Adrenal gland (tissue), 12 donors: ENCODE measurements around the gene LMF1. TPM values are rescaled to one million over a fixed set of nuclear protein-coding genes. Genes with fewer than 3 reads are reported as not detected.

ENCODE experiments used
- DNase-seq, 7 donors: peaks; one replicate each; pipeline ENCODE4 v3.0.0-alpha.2; 2019 to 2020
- H3K27ac ChIP-seq, 5 donors: fragments of 200-600 bp; sonication (generic) in 4 of 5; 1 replicate in 3 of 5; 2 replicates in 2 of 5; pipeline versions ENCODE4 v1.5.1 to v1.8.0; 2016 to 2020; ENCODE audit warnings: mild to moderate bottlenecking in 1 of 5
- H3K27me3 ChIP-seq: fragments of 200-600 bp; 2 replicates; pipeline ENCODE4 v1.8.0; 2021
- H3K36me3 ChIP-seq, 2 donors: fragments of 200-600 bp; replicated peaks in 1 of 2; 1 replicate in 1 of 2; 2 replicates in 1 of 2; pipeline versions ENCODE4 v1.5.1 to v1.8.0; 2018 to 2022
- H3K4me1 ChIP-seq, 2 donors: fragments of 200-600 bp; replicated peaks in 1 of 2; 1 replicate in 1 of 2; 2 replicates in 1 of 2; pipeline versions ENCODE4 v1.5.1 to v1.8.0; 2018 to 2021
- H3K4me3 ChIP-seq, 4 donors: fragments of 200-600 bp; sonication (generic) in 3 of 4; one replicate each; pipeline ENCODE4 v1.5.1; 2016 to 2018
- H3K9me3 ChIP-seq, 3 donors: fragments of 200-600 bp; sonication (generic) in 1 of 3; replicated peaks in 1 of 3; 1 replicate in 2 of 3; 2 replicates in 1 of 3; pipeline versions ENCODE4 v1.5.1 to v1.8.0; 2016 to 2021
- POLR2A ChIP-seq, 2 donors: fragments of 450-650 bp; IDR thresholded peaks; one replicate each; pipeline ENCODE4 v1.6.1; 2017; ENCODE audit warnings: antibody characterized with exemption in 2 of 2, mild to moderate bottlenecking in 2 of 2, moderate library complexity in 1 of 2
- WGBS, 4 donors: extraction: QIAGEN DNeasy Blood & Tissue Kit in 2 of 4; methylation state at CpG; one replicate each; pipeline versions ENCODE4 v1.1.5 to v1.1.7; 2013 to 2017; 5-methylcytosine and 5-hydroxymethylcytosine counted together
- intact Hi-C, 2 donors: fragments of 100-400 bp; cut with DNase I; formaldehyde crosslinking; loops; one replicate each; pipeline versions ENCODE4 v1.14.1 to v1.15.0; 2022 to 2023
- polyA plus RNA-seq, 3 donors: library from polyadenylated mRNA; stranded (reverse); fragments of 200-250 nt in 2 of 3; fragments of 350-450 nt in 1 of 3; fragmentation: Illumina TruSeq in 1 of 3; extraction: RNeasy Lipid Tissue Mini Kit (QIAGEN cat#74804) in 1 of 3; gene quantifications; one replicate each; pipeline ENCODE4 v1.2.3, GENCODE V29; 2013 to 2014
- total RNA-seq, 9 donors: library from RNA; depleted of rRNA in 4 of 9; stranded (reverse); fragments of >200 nt in 4 of 9; fragments of 120-200 nt in 1 of 9; fragmentation: NEBNext Ultra II Directional in 1 of 9; extraction: Animal tissue kit (Norgen Biotek cat#: 25700) in 1 of 9; gene quantifications; one replicate each; pipeline versions ENCODE4 v1.1.0 to v1.2.4, GENCODE V29; 2013 to 2023
- TF ChIP-seq, protein P1 (sequence below), 6 experiments: fragments of 450-650 bp in 4 of 6; fragments of 200-600 bp in 2 of 6; sonication (generic) in 1 of 6; IDR thresholded peaks; 1 replicate in 5 of 6; 2 replicates in 1 of 6; pipeline versions ENCODE4 v1.5.1 to v1.8.0; 2016 to 2021; ENCODE audit warnings: antibody characterized with exemption in 6 of 6, mild to moderate bottlenecking in 2 of 6, moderate library complexity in 1 of 6
- donor health status: healthy with polysubstance abuse.
- donor health status: Bipolar disorder and iron deficiency.
- donor health status: DM: yes; HTN: yes; CAD: no.
- donor health status: DM: no; HTN: no; CAD: no.
- donor health status: DM: no; HTN: no; CAD: no.
- donor health status: DM: yes; HTN: yes; CAD: no.

LMF1 gene
- total and polyA plus RNA-seq, 12 donors = 10.5 to 101 (median 36.3) TPM

DNA sequence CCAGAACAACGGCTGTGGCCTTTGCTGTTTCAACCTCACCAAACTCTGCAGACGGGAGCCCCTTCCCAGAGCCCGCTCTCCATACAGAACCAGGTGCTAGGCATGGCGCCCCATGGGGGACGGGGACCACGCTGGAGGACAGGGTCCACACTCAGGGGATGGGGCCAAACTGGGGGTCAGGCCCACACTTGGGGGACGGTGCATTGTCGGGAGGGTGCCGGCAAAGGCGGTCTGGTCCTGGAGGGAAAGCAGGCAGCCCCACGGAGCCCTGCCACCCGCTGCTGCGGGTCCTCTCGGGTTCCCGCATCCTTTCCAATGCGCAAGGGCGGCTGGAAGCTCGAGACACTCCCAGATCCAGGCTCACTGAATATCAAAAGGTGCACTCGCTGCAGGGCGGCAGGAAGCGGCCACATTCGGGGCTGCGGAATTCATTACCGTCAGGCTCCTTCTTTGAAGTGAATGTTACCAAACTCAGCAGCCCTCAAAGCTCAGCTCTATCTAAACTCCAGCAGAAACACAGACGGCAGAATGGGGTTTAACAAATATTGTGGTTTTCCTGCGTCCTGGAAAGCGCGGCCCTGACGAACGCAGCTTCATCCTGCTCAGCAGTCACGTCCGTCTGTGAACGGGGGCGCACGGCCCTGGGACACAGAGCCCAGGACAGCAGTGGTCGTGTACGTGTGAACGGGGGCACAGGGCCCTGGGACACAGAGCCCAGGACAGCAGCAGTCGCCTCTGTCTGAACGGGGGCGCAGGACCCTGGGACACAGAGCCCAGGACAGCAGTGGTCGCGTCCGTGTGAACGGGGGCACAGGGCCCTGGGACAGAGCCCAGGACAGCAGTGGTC lies 41.3 kb downstream of the LMF1 start:
- WGBS, 4 donors = 89 to 94% (median 92%) methylated on average over 28 to 45 of the region's 45 CpGs
- TF ChIP-seq, protein P1, sequence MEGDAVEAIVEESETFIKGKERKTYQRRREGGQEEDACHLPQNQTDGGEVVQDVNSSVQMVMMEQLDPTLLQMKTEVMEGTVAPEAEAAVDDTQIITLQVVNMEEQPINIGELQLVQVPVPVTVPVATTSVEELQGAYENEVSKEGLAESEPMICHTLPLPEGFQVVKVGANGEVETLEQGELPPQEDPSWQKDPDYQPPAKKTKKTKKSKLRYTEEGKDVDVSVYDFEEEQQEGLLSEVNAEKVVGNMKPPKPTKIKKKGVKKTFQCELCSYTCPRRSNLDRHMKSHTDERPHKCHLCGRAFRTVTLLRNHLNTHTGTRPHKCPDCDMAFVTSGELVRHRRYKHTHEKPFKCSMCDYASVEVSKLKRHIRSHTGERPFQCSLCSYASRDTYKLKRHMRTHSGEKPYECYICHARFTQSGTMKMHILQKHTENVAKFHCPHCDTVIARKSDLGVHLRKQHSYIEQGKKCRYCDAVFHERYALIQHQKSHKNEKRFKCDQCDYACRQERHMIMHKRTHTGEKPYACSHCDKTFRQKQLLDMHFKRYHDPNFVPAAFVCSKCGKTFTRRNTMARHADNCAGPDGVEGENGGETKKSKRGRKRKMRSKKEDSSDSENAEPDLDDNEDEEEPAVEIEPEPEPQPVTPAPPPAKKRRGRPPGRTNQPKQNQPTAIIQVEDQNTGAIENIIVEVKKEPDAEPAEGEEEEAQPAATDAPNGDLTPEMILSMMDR (IDR thresholded peaks at IDR 0.05) = no peak
- TF ChIP-seq POLR2A (IDR thresholded peaks at IDR 0.05) = no peak
- intact Hi-C loops = no loop called here

DNA sequence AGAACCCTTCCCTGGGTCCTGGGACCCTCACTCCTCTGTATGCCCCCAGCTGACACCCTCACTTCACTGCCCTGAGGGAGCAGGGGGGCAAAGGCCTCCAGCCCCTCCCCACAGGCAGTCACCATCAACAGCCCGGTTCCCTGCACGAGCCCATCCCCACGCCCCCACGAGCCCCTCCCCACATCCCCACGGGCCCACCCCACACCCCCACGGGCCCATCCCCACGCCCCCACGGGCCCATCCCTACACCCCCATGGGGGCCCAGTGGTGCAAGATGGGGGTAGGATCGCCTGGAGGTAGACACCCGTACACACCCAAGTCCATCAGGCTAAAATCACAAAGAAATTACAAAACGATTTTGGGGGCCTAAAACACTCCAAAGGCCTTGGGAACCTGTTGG lies 42.3 kb downstream of the LMF1 start:
- peaks cover 0 to 8% of the 10 kb centered on the region in 2 donors for H3K36me3 ChIP-seq

More for the DNA sequence above, 41.3 kb downstream of the LMF1 start:
- no peaks in the 10 kb centered on the region for H3K27me3 ChIP-seq
- H3K4me3 ChIP-seq = no peak overlapping the region
- DNase-seq = no peak
- H3K4me1 ChIP-seq = no peaks in the 10 kb centered on the region
- no peaks in the 10 kb centered on the region for H3K9me3 ChIP-seq
- H3K36me3 ChIP-seq = peaks cover 0 to 8% of the 10 kb centered on the region in 2 donors
- no peak overlapping the region for H3K27ac ChIP-seq

DNA sequence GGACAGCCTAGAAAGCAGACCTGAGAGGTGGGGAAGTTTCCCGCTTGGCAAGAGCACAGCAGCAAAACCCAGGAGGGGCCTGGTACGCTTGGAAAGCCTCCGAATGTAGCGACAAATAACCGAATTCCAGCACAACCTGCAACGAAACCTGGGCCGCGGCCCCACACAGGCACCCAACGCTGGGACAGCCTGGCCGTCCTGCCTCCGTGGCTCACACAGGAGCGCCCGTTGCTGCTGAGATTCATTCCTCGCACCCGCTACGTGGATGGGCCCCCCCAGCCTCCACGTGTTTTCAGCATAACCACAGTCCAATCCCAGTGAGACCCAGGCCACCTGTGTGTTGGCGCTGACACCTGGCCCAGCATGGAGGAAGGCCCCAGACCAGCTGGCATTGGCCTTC lies 42.9 kb downstream of the LMF1 start:
- no peak overlapping the region for H3K27ac ChIP-seq
- no peaks in the 10 kb centered on the region for H3K27me3 ChIP-seq
- WGBS, 4 donors = 94 to 96% (median 95%) methylated on average over 16 to 18 of the region's 18 CpGs
- H3K4me3 ChIP-seq = no peak overlapping the region
- no peaks in the 10 kb centered on the region for H3K4me1 ChIP-seq
- H3K36me3 ChIP-seq = peaks cover 0 to 3% of the 10 kb centered on the region in 2 donors
- intact Hi-C loops = no loop called here
- TF ChIP-seq, protein P1 (IDR thresholded peaks at IDR 0.05) = no peak
- no peak for TF ChIP-seq POLR2A (IDR thresholded peaks at IDR 0.05)
- no peak for DNase-seq
- no peaks in the 10 kb centered on the region for H3K9me3 ChIP-seq

More for the DNA sequence above, 42.3 kb downstream of the LMF1 start:
- no peak overlapping the region for H3K27ac ChIP-seq
- no peaks in the 10 kb centered on the region for H3K4me1 ChIP-seq
- no peak overlapping the region for H3K4me3 ChIP-seq
- no peaks in the 10 kb centered on the region for H3K27me3 ChIP-seq
- DNase-seq = no peak
- intact Hi-C loops = no loop called here
- H3K9me3 ChIP-seq = no peaks in the 10 kb centered on the region
- no peak for TF ChIP-seq POLR2A (IDR thresholded peaks at IDR 0.05)
- 78 to 84% (median 81%) methylated on average over 6 to 11 of the region's 11 CpGs; no CpG with 5 or more reads in 1 of the 4 donors for WGBS, 4 donors

DNA sequence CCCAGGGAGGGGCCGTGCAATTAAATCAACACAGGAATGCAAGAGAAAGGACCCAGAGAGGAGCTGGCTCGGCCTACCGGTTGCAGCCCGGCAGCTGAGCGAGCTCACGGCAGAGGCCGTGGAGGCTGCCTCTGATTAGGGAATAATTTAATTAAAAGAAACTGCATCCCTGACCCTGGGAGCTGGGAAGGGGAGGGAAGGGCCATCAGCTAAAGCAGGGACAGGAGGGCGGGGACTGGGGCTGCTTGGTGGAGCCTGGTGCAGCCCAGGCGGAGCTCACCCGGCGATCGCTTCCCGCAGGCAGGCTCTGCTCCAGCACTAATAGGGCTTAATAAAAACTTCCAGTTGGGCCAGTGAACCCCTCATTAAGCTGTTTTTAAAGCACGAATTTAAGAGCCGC lies 43.4 kb downstream of the LMF1 start:
- DNase-seq = no peak
- H3K4me1 ChIP-seq = no peaks in the 10 kb centered on the region
- no peaks in the 10 kb centered on the region for H3K9me3 ChIP-seq
- H3K4me3 ChIP-seq = no peak overlapping the region
- H3K27ac ChIP-seq = no peak overlapping the region
- 87 to 95% (median 93%) methylated on average over 14 to 15 of the region's 15 CpGs for WGBS, 4 donors
- no peaks in the 10 kb centered on the region for H3K27me3 ChIP-seq
- TF ChIP-seq POLR2A (IDR thresholded peaks at IDR 0.05) = no peak
- TF ChIP-seq, protein P1 (IDR thresholded peaks at IDR 0.05) = no peak
- H3K36me3 ChIP-seq = no peaks in the 10 kb centered on the region
- intact Hi-C loops = no loop called here
